ENCODE data around the gene MYO3A. TPM values are rescaled to one million over a fixed set of nuclear protein-coding genes. Genes with fewer than 3 reads are reported as not detected.
"Not testable (repeated sequence)": the region's sequence is repeated elsewhere in the genome, so short reads cannot be mapped to it uniquely, and the experiment has no call there.

MYO3A gene
- total RNA-seq, 1 experiment from 2014 or later = not detected

DNA sequence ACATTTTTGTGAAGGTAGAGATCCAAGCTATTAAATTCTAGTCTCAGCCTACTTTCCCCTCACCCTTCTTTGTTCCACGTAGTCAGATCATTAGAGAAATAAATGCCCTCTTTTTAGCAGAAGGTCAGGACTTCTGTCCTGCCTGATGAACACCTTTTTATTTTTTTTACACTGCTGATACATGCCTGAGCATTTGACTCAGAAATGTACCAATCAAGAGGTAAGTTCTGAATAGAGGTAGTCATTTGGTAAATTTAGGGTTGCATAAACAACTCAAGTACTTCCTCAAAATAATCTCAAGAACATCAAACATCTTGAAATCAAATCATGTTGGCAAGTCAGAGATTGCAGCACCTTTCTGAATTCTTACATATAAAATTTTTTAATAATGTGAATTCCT lies 133.7 kb downstream of the MYO3A start:
- H3K36me3 ChIP-seq (ENCODE audit: control insufficient read depth in 1 of 2, insufficient read depth in 2 of 2, low read length in 2 of 2) = no peaks in the 10 kb centered on the region
- H2AFZ ChIP-seq (ENCODE audit: low read depth, low read length, poor library complexity, severe bottlenecking) = no peak overlapping the region
- BruUV-seq (replicated peaks) = no TSS peak
- DNase-seq (ENCODE audit: low read depth, low spot score) (no peak), ATAC-seq (no peak)
- H3K4me1 ChIP-seq (ENCODE audit: control insufficient read depth in 1 of 2, insufficient read depth in 2 of 2, low read length in 2 of 2) = no peaks in the 10 kb centered on the region
- ChIA-PET CTCF (no interaction called here), POLR2A (no interaction called here), RAD21 (ENCODE audit: low non-redundant PET in 1 of 2, low total read pairs in 2 of 2, uncharacterized antibody in 2 of 2, unreplicated experiment in 2 of 2) (no interaction called here)
- no peak overlapping the region for H3K4me3 ChIP-seq (replicated peaks in 1 of 2; ENCODE audit: low read depth in 1 of 2, low read length in 2 of 2)
- no peaks in the 10 kb centered on the region for H3K9me3 ChIP-seq (ENCODE audit: control insufficient read depth in 1 of 2, insufficient read depth in 1 of 2, low read depth in 1 of 2, low read length in 2 of 2)
- TF ChIP-seq ELF1 (IDR thresholded peaks at IDR 0.05; ENCODE audit: borderline replicate concordance, low read depth) = no peak
- TF ChIP-seq, protein P1, sequence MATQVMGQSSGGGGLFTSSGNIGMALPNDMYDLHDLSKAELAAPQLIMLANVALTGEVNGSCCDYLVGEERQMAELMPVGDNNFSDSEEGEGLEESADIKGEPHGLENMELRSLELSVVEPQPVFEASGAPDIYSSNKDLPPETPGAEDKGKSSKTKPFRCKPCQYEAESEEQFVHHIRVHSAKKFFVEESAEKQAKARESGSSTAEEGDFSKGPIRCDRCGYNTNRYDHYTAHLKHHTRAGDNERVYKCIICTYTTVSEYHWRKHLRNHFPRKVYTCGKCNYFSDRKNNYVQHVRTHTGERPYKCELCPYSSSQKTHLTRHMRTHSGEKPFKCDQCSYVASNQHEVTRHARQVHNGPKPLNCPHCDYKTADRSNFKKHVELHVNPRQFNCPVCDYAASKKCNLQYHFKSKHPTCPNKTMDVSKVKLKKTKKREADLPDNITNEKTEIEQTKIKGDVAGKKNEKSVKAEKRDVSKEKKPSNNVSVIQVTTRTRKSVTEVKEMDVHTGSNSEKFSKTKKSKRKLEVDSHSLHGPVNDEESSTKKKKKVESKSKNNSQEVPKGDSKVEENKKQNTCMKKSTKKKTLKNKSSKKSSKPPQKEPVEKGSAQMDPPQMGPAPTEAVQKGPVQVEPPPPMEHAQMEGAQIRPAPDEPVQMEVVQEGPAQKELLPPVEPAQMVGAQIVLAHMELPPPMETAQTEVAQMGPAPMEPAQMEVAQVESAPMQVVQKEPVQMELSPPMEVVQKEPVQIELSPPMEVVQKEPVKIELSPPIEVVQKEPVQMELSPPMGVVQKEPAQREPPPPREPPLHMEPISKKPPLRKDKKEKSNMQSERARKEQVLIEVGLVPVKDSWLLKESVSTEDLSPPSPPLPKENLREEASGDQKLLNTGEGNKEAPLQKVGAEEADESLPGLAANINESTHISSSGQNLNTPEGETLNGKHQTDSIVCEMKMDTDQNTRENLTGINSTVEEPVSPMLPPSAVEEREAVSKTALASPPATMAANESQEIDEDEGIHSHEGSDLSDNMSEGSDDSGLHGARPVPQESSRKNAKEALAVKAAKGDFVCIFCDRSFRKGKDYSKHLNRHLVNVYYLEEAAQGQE (IDR thresholded peaks at IDR 0.05; ENCODE audit: low read depth) = no peak
- TF ChIP-seq CEBPB (IDR thresholded peaks at IDR 0.05; ENCODE audit: low read depth) = no peak
- no peak for TF ChIP-seq SIN3A (IDR thresholded peaks at IDR 0.05; ENCODE audit: low read depth)
- TF ChIP-seq EZH2 (IDR thresholded peaks at IDR 0.05) = no peak
- TF ChIP-seq FOSL1 (IDR thresholded peaks at IDR 0.05; ENCODE audit: low read depth) = no peak
- TF ChIP-seq RAD21 (IDR thresholded peaks at IDR 0.05; ENCODE audit: low read depth) = no peak
- no peak for TF ChIP-seq SRF (IDR thresholded peaks at IDR 0.05; ENCODE audit: low read depth)
- no peak for TF ChIP-seq POLR2A (IDR thresholded peaks at IDR 0.05; ENCODE audit: borderline replicate concordance, extremely low read depth, insufficient read depth, insufficient read length)
- no peak for TF ChIP-seq EZH2phosphoT487 (IDR thresholded peaks at IDR 0.05; ENCODE audit: borderline replicate concordance)
- no peak for TF ChIP-seq EGR1 (IDR thresholded peaks at IDR 0.05; ENCODE audit: low read depth)
- TF ChIP-seq CBX3 (IDR thresholded peaks at IDR 0.05; ENCODE audit: low read depth) = no peak
- TF ChIP-seq TCF7L2 (IDR thresholded peaks at IDR 0.05; ENCODE audit: borderline replicate concordance, extremely low read depth, insufficient read depth, insufficient read length) = no peak
- TF ChIP-seq, protein P2, sequence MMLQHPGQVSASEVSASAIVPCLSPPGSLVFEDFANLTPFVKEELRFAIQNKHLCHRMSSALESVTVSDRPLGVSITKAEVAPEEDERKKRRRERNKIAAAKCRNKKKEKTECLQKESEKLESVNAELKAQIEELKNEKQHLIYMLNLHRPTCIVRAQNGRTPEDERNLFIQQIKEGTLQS (IDR thresholded peaks at IDR 0.05) = no peak
- TF ChIP-seq ZFX (IDR thresholded peaks at IDR 0.05) = no peak
- no peak for TF ChIP-seq POLR2AphosphoS5 (IDR thresholded peaks at IDR 0.05; ENCODE audit: low read depth, low read length)
- TF ChIP-seq JUND (IDR thresholded peaks at IDR 0.05) = no peak
- TF ChIP-seq ZNF274 (IDR thresholded peaks at IDR 0.05; ENCODE audit: low read depth, low read length) = no peak
- no peak overlapping the region for H3K27ac ChIP-seq (ENCODE audit: low read depth, low read length)
- no peaks in the 10 kb centered on the region for H4K20me1 ChIP-seq (ENCODE audit: insufficient read depth)
- no peaks in the 10 kb centered on the region for H3K79me2 ChIP-seq (ENCODE audit: insufficient read depth, low read length)
- H3K9me2 ChIP-seq (ENCODE audit: insufficient read depth) = no peaks in the 10 kb centered on the region
- peaks cover 12% of the 10 kb centered on the region; the same call in 1 of the 2 replicates for H3K27me3 ChIP-seq (ENCODE audit: insufficient read depth, low read length)
- no peak overlapping the region for H3K4me2 ChIP-seq (ENCODE audit: low read length)
- intact Hi-C loops (cut with micrococcal nuclease) = no loop called here
- no peak overlapping the region for H3K9ac ChIP-seq (ENCODE audit: low read length)

DNA sequence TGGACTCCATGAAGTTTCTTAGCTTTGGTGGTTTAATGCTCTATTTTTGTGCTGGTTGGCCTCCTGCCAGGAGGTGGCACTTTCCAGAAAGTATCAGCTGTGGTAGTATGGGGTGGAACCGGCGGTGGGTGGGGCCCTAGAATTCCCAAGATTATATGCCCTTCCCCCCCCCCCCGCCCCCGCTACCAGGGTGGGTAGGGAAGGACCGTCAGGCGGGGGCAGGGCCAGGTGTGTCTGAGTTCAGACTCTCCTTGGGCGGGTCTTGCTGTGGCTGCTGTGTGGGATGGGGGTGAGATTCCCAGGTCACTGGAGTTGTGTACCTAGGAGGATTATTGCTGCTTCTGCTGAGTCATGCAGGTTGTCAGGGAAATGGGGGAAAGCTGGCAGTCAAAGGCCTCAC lies 146.9 kb downstream of the MYO3A start:
- POLR2A ChIA-PET; H3K27me3 ChIP-seq (ENCODE audit: insufficient read depth, low read length); intact Hi-C loops (cut with micrococcal nuclease); H3K4me1 ChIP-seq (ENCODE audit: control insufficient read depth in 1 of 2, insufficient read depth in 2 of 2, low read length in 2 of 2); DNase-seq (ENCODE audit: low read depth, low spot score); CTCF ChIA-PET; H3K9ac ChIP-seq (ENCODE audit: low read length); H3K27ac ChIP-seq (ENCODE audit: low read depth, low read length); H3K79me2 ChIP-seq (ENCODE audit: insufficient read depth, low read length); H4K20me1 ChIP-seq (ENCODE audit: insufficient read depth); H3K36me3 ChIP-seq (ENCODE audit: control insufficient read depth in 1 of 2, insufficient read depth in 2 of 2, low read length in 2 of 2); H3K4me3 ChIP-seq (replicated peaks in 1 of 2; ENCODE audit: low read depth in 1 of 2, low read length in 2 of 2); BruUV-seq (replicated peaks); H2AFZ ChIP-seq (ENCODE audit: low read depth, low read length, poor library complexity, severe bottlenecking); RAD21 ChIA-PET (ENCODE audit: low non-redundant PET in 1 of 2, low total read pairs in 2 of 2, uncharacterized antibody in 2 of 2, unreplicated experiment in 2 of 2); ATAC-seq; H3K9me3 ChIP-seq (ENCODE audit: control insufficient read depth in 1 of 2, insufficient read depth in 1 of 2, low read depth in 1 of 2, low read length in 2 of 2); H3K9me2 ChIP-seq (ENCODE audit: insufficient read depth): not testable (repeated sequence)
- peak overlapping the region; percentile 14; the same call in 1 of the 2 replicates for H3K4me2 ChIP-seq (ENCODE audit: low read length)

Measured in HCT116 (cell line).